Measurements from ENCODE around the gene SPP1.

DNA sequence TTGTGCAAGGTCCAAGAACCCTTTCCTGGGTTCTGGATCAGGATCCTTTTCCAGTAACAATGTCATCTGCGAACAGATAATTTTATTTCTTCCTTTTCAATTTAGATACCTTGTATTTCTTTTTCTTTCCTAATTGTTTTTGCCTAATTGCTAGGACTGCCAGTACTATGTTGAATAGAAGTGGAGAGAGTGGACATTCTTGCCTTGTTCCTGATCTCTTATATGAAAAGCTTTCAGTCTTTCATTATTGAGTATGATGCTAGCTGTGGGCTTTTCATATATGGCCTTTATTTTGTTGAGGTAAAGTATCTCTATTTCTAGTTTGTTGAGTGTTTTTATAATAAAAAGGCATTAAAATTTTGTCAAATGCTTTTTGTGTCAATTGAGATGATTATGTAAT is 42.2 kb upstream of the SPP1 start:
- TF ChIP-seq EZH2 (IDR thresholded peaks at IDR 0.05; ENCODE audit: low read length, unreplicated experiment), result no peak
- TF ChIP-seq, protein P1, sequence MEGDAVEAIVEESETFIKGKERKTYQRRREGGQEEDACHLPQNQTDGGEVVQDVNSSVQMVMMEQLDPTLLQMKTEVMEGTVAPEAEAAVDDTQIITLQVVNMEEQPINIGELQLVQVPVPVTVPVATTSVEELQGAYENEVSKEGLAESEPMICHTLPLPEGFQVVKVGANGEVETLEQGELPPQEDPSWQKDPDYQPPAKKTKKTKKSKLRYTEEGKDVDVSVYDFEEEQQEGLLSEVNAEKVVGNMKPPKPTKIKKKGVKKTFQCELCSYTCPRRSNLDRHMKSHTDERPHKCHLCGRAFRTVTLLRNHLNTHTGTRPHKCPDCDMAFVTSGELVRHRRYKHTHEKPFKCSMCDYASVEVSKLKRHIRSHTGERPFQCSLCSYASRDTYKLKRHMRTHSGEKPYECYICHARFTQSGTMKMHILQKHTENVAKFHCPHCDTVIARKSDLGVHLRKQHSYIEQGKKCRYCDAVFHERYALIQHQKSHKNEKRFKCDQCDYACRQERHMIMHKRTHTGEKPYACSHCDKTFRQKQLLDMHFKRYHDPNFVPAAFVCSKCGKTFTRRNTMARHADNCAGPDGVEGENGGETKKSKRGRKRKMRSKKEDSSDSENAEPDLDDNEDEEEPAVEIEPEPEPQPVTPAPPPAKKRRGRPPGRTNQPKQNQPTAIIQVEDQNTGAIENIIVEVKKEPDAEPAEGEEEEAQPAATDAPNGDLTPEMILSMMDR (conservative IDR thresholded peaks at IDR 0.05; ENCODE audit: low read depth, low read length), result no peak
